ENCODE results near the gene CTSO. TPM values are rescaled to one million over a fixed set of nuclear protein-coding genes. Genes with fewer than 3 reads are reported as not detected.

Gene CTSO
- 1 to 10 TPM; 2.3 to 3.3 TPM for total RNA-seq

GRCh38 chr4:155953151-155954117 is at the start of gene CTSO:
Gene CTSO (minus strand): TSS chr4:155953866. CDS start chr4:155953847, 19 bp downstream.
- ChIA-PET POLR2A (interaction anchor here (1.3 kb wide), 1 partner anchor 143 kb away, joined by 4 read pairs; no protein-coding TSS in a partner anchor), CTCF (interaction anchor here (1.1 to 2.0 kb wide), 3 partner anchors 9 to 144 kb away, joined by 3 to 6 read pairs (median 5); no protein-coding TSS in a partner anchor)

- ChIA-PET CTCF (no interaction called here), POLR2A (no interaction called here)
These were observed 46.8 kb upstream of the CTSO start for GRCh38 chr4:156000491-156000890.

GRCh38 chr4:155999725-156000124 is 46.1 kb upstream of the CTSO start:
- POLR2A ChIA-PET, result no interaction called here
- CTCF ChIA-PET, result no interaction called here

DNA sequence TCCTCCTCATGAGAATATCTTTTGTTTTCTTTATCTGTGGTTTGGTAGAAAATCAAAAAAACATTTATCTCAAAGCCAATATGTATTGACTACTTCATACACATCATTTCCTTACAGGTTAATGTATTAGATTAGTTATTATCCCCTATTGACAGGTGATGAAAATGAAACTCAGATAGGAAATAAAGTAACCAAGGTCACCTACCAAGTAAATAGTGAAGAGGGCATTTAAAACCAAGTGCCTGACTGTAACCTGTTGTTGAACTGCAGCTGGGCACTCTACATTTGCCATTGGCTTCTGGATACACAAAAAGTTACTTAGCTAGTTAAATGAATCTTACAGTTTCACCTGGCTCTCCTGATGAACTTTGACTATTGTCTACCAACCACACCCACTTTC is 41.4 kb upstream of the CTSO start:
- ChIA-PET CTCF (no interaction called here), POLR2A (no interaction called here)

GRCh38 chr4:155984106-155984797 is 30.6 kb upstream of the CTSO start:
- POLR2A ChIA-PET, result no interaction called here
- CTCF ChIA-PET, result no interaction called here

DNA sequence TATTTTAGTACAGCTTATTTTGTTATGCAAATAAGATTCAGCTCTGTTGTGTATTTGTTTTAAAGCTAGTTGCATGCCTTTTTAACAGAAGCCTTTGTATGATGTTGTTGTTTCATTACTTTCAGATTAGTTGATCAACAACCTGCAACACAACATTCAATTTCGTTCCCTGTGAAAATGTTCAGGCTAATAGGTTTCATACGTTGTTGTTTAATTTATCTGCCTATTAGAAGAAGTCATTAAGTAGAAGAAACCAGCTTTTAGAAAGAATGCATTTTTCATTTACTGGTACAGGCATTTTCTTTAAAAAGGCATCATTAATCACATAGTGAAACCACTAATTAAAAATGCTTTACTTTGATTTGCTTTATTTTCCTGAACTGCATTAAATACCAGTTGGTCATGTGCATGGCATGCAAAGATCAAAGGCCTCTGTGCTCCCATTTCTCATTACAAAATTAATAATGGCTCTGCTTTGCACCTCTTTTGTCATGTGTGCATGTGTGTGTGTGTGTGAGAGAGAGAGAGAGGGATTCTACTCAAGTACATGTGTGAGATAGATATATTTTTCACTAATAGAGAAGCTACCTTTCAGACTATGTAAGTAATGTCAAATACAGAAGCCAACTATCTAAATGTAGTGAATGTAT is 29.2 kb upstream of the CTSO start:
- POLR2A ChIA-PET, result no interaction called here
- CTCF ChIA-PET, result no interaction called here

- POLR2A ChIA-PET, result no interaction called here
- CTCF ChIA-PET, result no interaction called here
These were observed 25.1 kb upstream of the CTSO start for GRCh38 chr4:155978810-155979209.

DNA sequence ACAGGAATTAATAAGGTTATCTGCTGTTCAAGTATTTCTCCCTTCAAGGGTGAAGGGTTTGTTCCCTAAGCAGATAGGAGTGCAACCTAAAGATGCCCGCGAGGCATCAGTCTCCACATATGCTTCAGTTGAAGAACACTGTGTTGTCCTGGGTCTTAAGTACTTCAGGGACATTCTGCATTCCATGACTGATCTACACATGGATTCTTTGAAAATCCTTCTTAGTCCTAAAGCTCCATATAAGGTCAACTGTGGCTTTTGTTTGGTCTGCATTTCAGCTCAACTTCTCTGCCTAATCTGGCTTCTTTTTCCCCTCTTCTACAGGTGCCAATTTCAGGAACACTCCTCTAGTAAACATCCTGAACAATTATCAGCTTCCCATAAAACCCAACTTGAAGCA is 21.8 kb upstream of the CTSO start:
- CTCF ChIA-PET, result no interaction called here

GRCh38 chr4:155974996-155975395 is 21.3 kb upstream of the CTSO start:
- CTCF ChIA-PET, result no interaction called here

More for the DNA sequence above, 21.8 kb upstream of the CTSO start:
- POLR2A ChIA-PET, result no interaction called here

DNA sequence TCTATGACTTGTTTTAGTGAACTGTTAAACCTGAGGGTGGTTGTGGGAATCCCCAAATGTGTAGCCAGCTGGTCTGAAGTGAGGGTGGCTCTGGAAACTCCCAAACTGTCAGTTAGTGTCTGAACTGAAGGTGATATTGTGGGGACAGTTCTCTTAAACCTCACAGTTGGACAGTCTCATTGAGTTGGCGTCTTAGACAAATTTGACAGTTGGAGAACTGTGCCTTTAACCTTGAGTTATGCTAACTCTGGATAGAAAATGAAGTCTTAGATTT is 20.7 kb upstream of the CTSO start:
- ChIA-PET POLR2A (no interaction called here), CTCF (no interaction called here)

More at GRCh38 chr4:155974996-155975395, 21.3 kb upstream of the CTSO start:
- POLR2A ChIA-PET, result no interaction called here

DNA sequence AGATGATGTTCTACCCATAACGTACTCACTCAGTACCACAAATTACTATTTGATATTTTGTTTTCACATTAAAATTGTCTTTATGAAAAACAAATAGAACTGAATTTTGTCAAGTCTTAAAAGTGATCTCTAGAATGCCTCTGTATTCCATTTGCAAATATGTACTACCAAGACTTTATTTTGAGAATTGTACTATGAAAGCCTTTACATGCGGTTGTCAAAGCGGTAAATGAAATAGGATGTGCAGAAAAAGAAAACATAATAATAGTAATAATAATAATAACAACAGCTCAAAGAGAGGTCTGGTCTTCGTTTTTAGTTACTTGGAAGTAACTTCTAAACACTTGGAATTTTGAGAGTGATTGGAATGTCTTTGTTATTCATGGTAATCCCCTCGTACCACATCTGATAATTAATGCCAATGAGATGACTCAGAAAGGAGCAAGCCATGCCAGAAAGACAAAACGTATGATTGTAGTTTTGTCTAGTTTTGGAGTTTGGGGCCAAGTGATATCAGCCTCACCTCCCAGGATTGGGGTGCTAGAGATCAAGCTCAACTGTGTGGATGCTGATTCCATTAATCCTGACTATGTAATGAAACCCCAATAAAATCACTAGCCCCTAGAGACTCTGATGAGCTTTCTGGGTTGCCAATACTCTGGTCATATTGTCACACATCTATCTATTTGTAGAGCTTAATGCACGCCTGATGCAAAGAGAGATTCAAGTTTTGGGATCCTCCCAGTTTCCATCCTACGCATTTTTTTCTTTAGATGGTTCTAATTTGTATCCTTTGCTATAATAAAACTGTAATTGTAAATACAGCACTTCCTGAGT is 20.2 kb upstream of the CTSO start:
- ChIA-PET CTCF (no interaction called here), POLR2A (no interaction called here)

GRCh38 chr4:155972098-155972497 is 18.4 kb upstream of the CTSO start:
- POLR2A ChIA-PET, result no interaction called here
- CTCF ChIA-PET, result no interaction called here

DNA sequence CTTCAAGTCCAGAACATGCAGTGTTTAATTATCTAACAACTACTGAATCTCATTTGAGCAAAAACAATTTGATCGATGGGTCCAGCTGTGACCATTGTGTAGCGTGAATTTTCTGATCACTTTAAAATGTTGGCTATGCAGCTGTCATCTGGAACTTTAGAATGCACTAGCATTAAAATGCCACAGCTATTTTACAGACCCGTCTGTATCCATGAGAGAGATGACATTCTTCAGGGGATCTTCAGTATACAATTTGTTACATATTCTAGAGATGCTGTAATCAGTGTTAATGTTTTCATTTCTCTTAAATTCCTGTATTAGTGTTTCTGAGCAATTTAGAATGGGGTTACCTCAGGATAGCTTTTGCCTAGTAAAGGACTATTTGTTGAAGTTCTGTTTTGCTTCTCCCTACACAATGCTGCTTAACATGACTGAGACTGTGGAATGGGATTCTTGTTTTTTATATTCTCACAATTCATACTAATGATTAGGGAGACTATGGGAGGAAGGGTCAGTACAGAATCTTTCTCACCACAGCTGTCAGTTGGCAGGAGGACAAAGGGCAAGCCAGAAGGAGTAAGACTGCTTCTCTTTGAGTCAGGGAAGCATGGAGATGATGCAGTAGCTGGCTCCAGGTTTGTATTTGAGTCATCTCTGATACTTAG is 13.2 kb upstream of the CTSO start:
- ChIA-PET CTCF (no interaction called here), POLR2A (no interaction called here)

- CTCF ChIA-PET, result no interaction called here
- POLR2A ChIA-PET, result no interaction called here
These were observed 12.5 kb upstream of the CTSO start for GRCh38 chr4:155966171-155966570.

DNA sequence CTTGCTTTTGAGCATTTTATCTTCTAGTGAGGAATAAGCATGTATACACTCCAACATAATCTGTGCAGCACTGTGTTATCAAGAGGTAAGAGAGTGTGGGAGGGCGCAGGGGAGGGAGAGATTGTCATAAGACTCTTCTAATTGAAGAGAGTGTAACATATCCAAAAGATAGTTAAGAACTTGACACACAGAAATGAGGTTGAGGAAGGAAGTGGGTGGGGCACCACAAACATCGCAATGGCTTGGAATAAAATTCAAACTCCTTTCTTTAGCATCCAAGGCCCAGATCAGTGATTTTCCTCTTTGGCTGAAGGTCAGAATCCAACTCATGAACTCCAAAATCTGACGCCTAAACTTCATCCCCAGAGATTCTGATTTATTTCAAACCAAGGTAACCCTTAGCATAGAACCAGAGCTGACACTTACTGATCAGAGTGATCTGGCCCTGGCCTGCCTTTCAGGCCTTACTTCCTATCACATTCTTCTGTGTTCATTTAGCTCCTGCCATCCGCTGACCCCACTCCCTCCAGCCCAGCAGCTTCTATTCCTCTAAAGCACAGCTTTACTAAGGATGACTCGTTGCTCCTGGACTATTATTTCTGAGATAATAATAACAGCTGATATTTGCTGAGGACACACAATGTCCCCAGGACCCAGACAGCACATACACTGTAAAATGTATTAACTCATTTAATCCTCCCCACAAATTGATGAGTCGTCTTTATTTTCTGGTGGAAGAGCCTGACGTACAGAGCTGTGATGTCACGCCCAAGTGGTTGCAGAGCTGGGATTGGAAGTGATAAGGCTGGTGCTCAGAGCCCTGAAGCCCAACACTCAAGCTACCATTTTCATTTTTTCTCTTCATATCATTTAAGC is 10.6 kb upstream of the CTSO start:
- POLR2A ChIA-PET, result no interaction called here
- CTCF ChIA-PET, result no interaction called here

DNA sequence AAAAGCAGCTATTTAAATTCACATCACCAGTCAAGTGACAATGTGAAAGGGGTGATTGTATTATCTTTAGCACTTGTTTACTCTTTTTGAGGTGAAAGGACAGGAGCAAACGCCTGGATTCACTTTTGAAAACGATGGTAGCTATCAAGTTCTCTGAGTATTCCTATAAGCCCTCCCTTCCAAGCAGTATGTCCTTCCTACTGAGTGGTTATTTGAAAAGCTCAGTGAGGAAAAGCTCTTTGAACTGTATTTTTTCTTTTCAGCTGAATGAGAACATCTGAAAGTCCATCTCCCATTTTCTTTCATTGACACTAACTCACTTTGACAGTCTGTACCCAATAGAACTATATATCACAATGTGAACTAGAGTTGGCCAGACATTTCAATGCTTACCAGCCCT is 9.1 kb upstream of the CTSO start:
- POLR2A ChIA-PET, result no interaction called here
- CTCF ChIA-PET, result no interaction called here

DNA sequence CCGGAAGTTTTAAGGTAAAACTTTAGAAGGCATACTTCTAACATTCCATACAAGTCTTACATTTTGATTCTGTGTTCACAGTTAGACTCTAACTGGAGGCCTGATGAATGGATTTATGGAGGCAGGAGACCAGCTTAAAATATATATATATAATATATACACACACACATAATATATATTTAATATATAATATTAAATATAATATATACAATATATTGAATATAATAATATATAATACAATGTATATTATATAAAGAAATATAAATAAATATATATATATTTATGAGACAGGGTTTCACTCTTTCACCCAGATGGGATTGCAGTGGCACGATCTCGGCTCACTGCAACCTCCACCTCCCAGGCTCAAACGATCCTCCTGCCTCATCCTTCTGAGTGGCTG is 7.9 kb upstream of the CTSO start:
- POLR2A ChIA-PET, result no interaction called here
- CTCF ChIA-PET, result no interaction called here

DNA sequence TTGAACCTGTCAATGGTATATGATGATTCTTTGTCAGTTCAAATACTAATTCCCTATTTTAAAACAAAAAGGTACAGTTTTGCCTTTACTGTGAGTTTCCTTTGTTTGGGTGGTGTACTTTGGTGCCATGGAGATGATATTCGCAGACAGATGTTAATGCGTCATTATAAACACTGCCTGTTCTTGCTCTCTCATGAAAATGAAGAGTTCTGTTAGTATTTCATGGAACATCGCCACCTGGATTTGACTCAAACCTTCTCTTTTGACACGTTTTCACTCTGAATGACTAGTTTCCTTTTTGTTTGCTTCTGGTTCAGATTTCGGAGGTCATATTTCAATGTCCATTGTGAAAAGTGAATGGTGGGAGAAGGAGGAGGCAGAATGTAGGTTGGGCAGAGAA is 6.9 kb upstream of the CTSO start:
- CTCF ChIA-PET, result no interaction called here
- POLR2A ChIA-PET, result no interaction called here

GRCh38 chr4:155959417-155959816 is 5.8 kb upstream of the CTSO start:
- CTCF ChIA-PET, result no interaction called here
- POLR2A ChIA-PET, result no interaction called here
